DND-41 (cell line): ENCODE data around the gene MACROD1.

ENCODE experiments used
- EZH2 ChIP-seq: IDR thresholded peaks from 3 replicates; pipeline ENCODE4 v1.6.1; 2012; ENCODE audit warnings: borderline replicate concordance, low read depth, mild to moderate bottlenecking, moderate library complexity, low read length, inconsistent platforms; ENCODE audit not compliant: severe bottlenecking
- TF ChIP-seq, protein P1 (sequence below): IDR thresholded peaks from 2 replicates; pipeline ENCODE4 v1.5.1; 2012; ENCODE audit warnings: borderline replicate concordance, low read length, moderate library complexity, mild to moderate bottlenecking; ENCODE audit not compliant: poor library complexity, severe bottlenecking; ENCODE audit errors: extremely low read depth

DNA sequence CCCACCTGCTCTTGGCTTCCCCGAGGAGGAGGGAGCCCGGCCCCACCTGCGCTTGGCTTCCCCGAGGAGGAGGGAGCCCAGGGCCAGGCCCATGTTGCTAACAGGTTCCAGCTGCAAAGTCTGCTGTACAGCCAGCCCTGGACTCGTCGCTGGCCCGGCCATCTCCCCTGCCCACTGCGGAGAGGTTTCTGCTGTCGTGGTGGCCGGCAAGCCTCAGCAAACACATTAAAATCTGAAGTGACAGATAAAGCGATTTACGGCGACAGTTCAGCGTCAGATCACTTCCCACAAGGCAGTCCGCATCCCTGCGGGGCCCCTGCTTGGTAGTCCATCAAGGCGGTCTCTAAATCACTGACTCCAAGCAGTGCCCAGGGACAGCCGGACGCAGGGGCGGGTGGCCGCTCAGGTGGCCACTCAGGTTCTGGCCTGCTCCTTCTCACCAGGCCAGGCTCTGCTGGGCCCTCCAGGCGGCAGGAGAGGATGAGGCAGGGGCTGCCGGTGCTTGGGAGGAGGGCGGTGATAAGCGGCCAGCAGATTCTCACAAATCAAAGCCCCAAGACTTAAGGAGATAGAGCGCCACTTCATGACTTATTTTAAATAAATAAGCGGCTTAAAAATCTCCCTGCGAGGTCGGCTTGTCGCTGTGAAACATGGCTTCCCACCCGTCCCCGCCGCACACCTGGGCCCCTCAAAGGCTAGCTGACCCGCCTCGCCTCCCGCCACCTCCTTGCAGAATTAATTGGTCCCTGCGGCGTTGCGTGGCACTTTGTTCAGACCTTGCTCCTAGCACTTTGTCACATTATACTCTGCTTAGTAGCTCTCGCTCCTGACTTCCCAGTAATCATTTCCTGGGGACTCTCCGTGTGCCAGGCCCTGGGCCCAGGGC is 21.1 kb downstream of the MACROD1 start:
- TF ChIP-seq EZH2: no peak
- TF ChIP-seq, protein P1, sequence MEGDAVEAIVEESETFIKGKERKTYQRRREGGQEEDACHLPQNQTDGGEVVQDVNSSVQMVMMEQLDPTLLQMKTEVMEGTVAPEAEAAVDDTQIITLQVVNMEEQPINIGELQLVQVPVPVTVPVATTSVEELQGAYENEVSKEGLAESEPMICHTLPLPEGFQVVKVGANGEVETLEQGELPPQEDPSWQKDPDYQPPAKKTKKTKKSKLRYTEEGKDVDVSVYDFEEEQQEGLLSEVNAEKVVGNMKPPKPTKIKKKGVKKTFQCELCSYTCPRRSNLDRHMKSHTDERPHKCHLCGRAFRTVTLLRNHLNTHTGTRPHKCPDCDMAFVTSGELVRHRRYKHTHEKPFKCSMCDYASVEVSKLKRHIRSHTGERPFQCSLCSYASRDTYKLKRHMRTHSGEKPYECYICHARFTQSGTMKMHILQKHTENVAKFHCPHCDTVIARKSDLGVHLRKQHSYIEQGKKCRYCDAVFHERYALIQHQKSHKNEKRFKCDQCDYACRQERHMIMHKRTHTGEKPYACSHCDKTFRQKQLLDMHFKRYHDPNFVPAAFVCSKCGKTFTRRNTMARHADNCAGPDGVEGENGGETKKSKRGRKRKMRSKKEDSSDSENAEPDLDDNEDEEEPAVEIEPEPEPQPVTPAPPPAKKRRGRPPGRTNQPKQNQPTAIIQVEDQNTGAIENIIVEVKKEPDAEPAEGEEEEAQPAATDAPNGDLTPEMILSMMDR: no peak
